DOHH2 (cell line): ENCODE data around the gene EML6.
A peak's percentile ranks its signal among the peaks of the same experiment; 100 is the strongest.

Experiments
- CTCF ChIP-seq: fragments of 200-600 bp; sonication (generic); IDR thresholded peaks from one replicate; pipeline ENCODE4 v1.5.1; 2014; ENCODE audit warnings: antibody characterized with exemption, mild to moderate bottlenecking, low read depth, low read length; ENCODE audit not compliant: poor library complexity, severe bottlenecking
- EZH2phosphoT487 ChIP-seq: fragments of 200-600 bp; sonication (generic); IDR thresholded peaks from 2 replicates; pipeline ENCODE4 v1.6.1; 2017; ENCODE audit warnings: borderline replicate concordance, mild to moderate bottlenecking, antibody characterized with exemption, low read length, moderate library complexity, mixed read lengths

- TF ChIP-seq CTCF, result peak; percentile 62
- no peak for TF ChIP-seq EZH2phosphoT487
These were observed 291.8 kb downstream of the EML6 start for GRCh38 chr2:55014962-55015939.
